T-helper 17 cell (primary cell): Measurements from ENCODE around the gene PYCARD. TPM values are rescaled to one million over a fixed set of nuclear protein-coding genes. Genes with fewer than 3 reads are reported as not detected.
"Not testable (repeated sequence)": the region's sequence is repeated elsewhere in the genome, so short reads cannot be mapped to it uniquely, and the experiment has no call there.

ENCODE experiments used
- ATAC-seq: fragments of 150-1000 bp; cut with Tn5 transposase; 2 replicates; pipeline ENCODE4 v1.10.0; 2021; ENCODE audit warnings: mild to moderate bottlenecking, moderate library complexity
- DNase-seq, 3 donors: peaks; one replicate each; pipeline versions ENCODE4 v3.0.0 to v3.0.0-alpha.2; 2020 to 2021
- H3K9me3 ChIP-seq: one replicate; pipeline ENCODE4 v1.7.0; 2013; ENCODE audit warnings: low read length, mild to moderate bottlenecking; ENCODE audit not compliant: control insufficient read depth, poor library complexity, severe bottlenecking
- H3K27ac Mint-ChIP-seq: one replicate; pipeline ENCODE4 v1.8.0; 2022; ENCODE audit warnings: mild to moderate bottlenecking, moderate library complexity, mixed read lengths
- H3K27me3 Mint-ChIP-seq: one replicate; pipeline ENCODE4 v1.8.0; 2022; ENCODE audit warnings: mixed read lengths
- H3K36me3 Mint-ChIP-seq: one replicate; pipeline ENCODE4 v1.8.0; 2022; ENCODE audit warnings: low read depth, mixed read lengths
- H3K4me1 Mint-ChIP-seq: one replicate; pipeline ENCODE4 v1.8.0; 2022; ENCODE audit warnings: mild to moderate bottlenecking, mixed read lengths
- H3K4me3 Mint-ChIP-seq: one replicate; pipeline ENCODE4 v1.8.0; 2022; ENCODE audit warnings: mild to moderate bottlenecking, moderate library complexity, mixed read lengths
- total RNA-seq, 4 donors: library from RNA in 2 of 4; stranded (reverse) in 2 of 4; gene quantifications; one replicate each; pipeline ENCODE4 v1.2.3 and lab custom pipeline; 2022 to 2026

Gene PYCARD
- total RNA-seq, 2 donors from 2014 or later = 17.9 to 22.1 TPM

GRCh38 chr16:31204871-31205666 is 2.5 kb upstream of the PYCARD start:
- no peak overlapping the region for H3K4me3 Mint-ChIP-seq
- H3K27me3 Mint-ChIP-seq = no peaks in the 10 kb centered on the region
- H3K4me1 Mint-ChIP-seq = peaks cover 21% of the 10 kb centered on the region
- no peaks in the 10 kb centered on the region for H3K36me3 Mint-ChIP-seq
- DNase-seq (no peak), ATAC-seq (no peak)
- no peak overlapping the region for H3K27ac Mint-ChIP-seq
- H3K9me3 ChIP-seq = no peaks in the 10 kb centered on the region

- peak overlapping the region; percentile 90 for H3K27ac Mint-ChIP-seq
- peaks cover 5% of the 10 kb centered on the region for H3K36me3 Mint-ChIP-seq
- ATAC-seq (peak; percentile 67), DNase-seq (peak in 1 of 3 donors; percentile 23)
- peak overlapping the region; percentile 93 for H3K4me3 Mint-ChIP-seq
- no peaks in the 10 kb centered on the region for H3K27me3 Mint-ChIP-seq
- H3K4me1 Mint-ChIP-seq = peaks cover 39% of the 10 kb centered on the region
- H3K9me3 ChIP-seq = no peaks in the 10 kb centered on the region
These were observed 762 bp downstream of the PYCARD start for GRCh38 chr16:31201582-31202413.

GRCh38 chr16:31200821-31201568 is 1.6 kb downstream of the PYCARD start:
- H3K9me3 ChIP-seq = no peaks in the 10 kb centered on the region
- H3K4me1 Mint-ChIP-seq = peaks cover 41% of the 10 kb centered on the region

GRCh38 chr16:31200111-31200510 is 2.4 kb downstream of the PYCARD start:
- H3K27me3 Mint-ChIP-seq, H3K36me3 Mint-ChIP-seq: not testable (repeated sequence)
- H3K4me3 Mint-ChIP-seq = peak overlapping the region; percentile 87

More at GRCh38 chr16:31200821-31201568, 1.6 kb downstream of the PYCARD start:
- peak overlapping the region; percentile 93 for H3K4me3 Mint-ChIP-seq
- peak; percentile 59 for ATAC-seq
- peaks cover 5% of the 10 kb centered on the region for H3K36me3 Mint-ChIP-seq
- H3K27ac Mint-ChIP-seq = peak overlapping the region; percentile 90
- no peaks in the 10 kb centered on the region for H3K27me3 Mint-ChIP-seq
- peak in 1 of 3 donors; percentile 29 for DNase-seq

GRCh38 chr16:31199430-31200041 is 3.0 kb downstream of the PYCARD start:
- Mint-ChIP-seq H3K27ac (peak overlapping the region; percentile 90), H3K4me1 (peaks cover 49% of the 10 kb centered on the region)

More at GRCh38 chr16:31200111-31200510, 2.4 kb downstream of the PYCARD start:
- ATAC-seq, DNase-seq, H3K9me3 ChIP-seq: not testable (repeated sequence)
- Mint-ChIP-seq H3K27ac (peak overlapping the region; percentile 90), H3K4me1 (peaks cover 44% of the 10 kb centered on the region)

GRCh38 chr16:31198207-31198882 is 4.2 kb downstream of the PYCARD start:
- Mint-ChIP-seq H3K27me3 (no peaks in the 10 kb centered on the region), H3K4me1 (peaks cover 50% of the 10 kb centered on the region), H3K27ac (peak overlapping the region; percentile 90), H3K4me3 (peak overlapping the region; percentile 52), H3K36me3 (peaks cover 7% of the 10 kb centered on the region)
- DNase-seq = no peak
- ATAC-seq = no peak
- H3K9me3 ChIP-seq = no peaks in the 10 kb centered on the region

More at GRCh38 chr16:31199430-31200041, 3.0 kb downstream of the PYCARD start:
- Mint-ChIP-seq H3K27me3 (no peaks in the 10 kb centered on the region), H3K36me3 (peaks cover 5% of the 10 kb centered on the region), H3K4me3 (peak overlapping the region; percentile 87)
- no peak for DNase-seq
- ATAC-seq = no peak
- H3K9me3 ChIP-seq = no peaks in the 10 kb centered on the region

- Mint-ChIP-seq H3K4me3 (no peak overlapping the region), H3K27me3 (no peaks in the 10 kb centered on the region), H3K36me3 (peaks cover 12% of the 10 kb centered on the region), H3K4me1 (peaks cover 46% of the 10 kb centered on the region), H3K27ac (peak overlapping the region; percentile 59)
- ATAC-seq = no peak
- DNase-seq = no peak
- H3K9me3 ChIP-seq = no peaks in the 10 kb centered on the region
These were observed 6.1 kb downstream of the PYCARD start for GRCh38 chr16:31196324-31197088.

GRCh38 chr16:31195861-31196260 is 6.7 kb downstream of the PYCARD start:
- H3K4me3 Mint-ChIP-seq, H3K27me3 Mint-ChIP-seq, DNase-seq, ATAC-seq, H3K9me3 ChIP-seq: not testable (repeated sequence)
- H3K36me3 Mint-ChIP-seq = peaks cover 15% of the 10 kb centered on the region
- peak overlapping the region; percentile 59 for H3K27ac Mint-ChIP-seq
- H3K4me1 Mint-ChIP-seq = peaks cover 46% of the 10 kb centered on the region

GRCh38 chr16:31194898-31195297 is 7.7 kb downstream of the PYCARD start:
- peak overlapping the region; percentile 59 for H3K27ac Mint-ChIP-seq
- no peaks in the 10 kb centered on the region for H3K27me3 Mint-ChIP-seq
- peaks cover 54% of the 10 kb centered on the region for H3K4me1 Mint-ChIP-seq
- ATAC-seq (no peak), DNase-seq (no peak)
- no peaks in the 10 kb centered on the region for H3K9me3 ChIP-seq
- peaks cover 19% of the 10 kb centered on the region for H3K36me3 Mint-ChIP-seq
- H3K4me3 Mint-ChIP-seq = peak overlapping the region; percentile 51

GRCh38 chr16:31193874-31194273 is 8.7 kb downstream of the PYCARD start:
- Mint-ChIP-seq H3K4me1 (peaks cover 55% of the 10 kb centered on the region), H3K36me3 (peaks cover 19% of the 10 kb centered on the region), H3K27me3 (no peaks in the 10 kb centered on the region), H3K27ac (no peak overlapping the region), H3K4me3 (peak overlapping the region; percentile 5)
- ATAC-seq (no peak), DNase-seq (no peak)
- H3K9me3 ChIP-seq = no peaks in the 10 kb centered on the region

GRCh38 chr16:31192856-31193642 is 9.5 kb downstream of the PYCARD start:
- no peak for DNase-seq
- no peaks in the 10 kb centered on the region for H3K9me3 ChIP-seq
- no peak for ATAC-seq
- Mint-ChIP-seq H3K27ac (peak overlapping the region; percentile 99), H3K36me3 (peaks cover 19% of the 10 kb centered on the region), H3K27me3 (no peaks in the 10 kb centered on the region), H3K4me1 (peaks cover 50% of the 10 kb centered on the region), H3K4me3 (no peak overlapping the region)
